Left ventricle myocardium superior (tissue), 1 donor: ENCODE measurements around the gene KCTD14. TPM values are rescaled to one million over a fixed set of nuclear protein-coding genes. Genes with fewer than 3 reads are reported as not detected.
A peak's percentile ranks its signal among the peaks of the same experiment; 100 is the strongest.
"Not testable (repeated sequence)": the region's sequence is repeated elsewhere in the genome, so short reads cannot be mapped to it uniquely, and the experiment has no call there.

Experiments
- ATAC-seq: fragments of 200-7000 bp; cut with Tn5 transposase; one replicate; pipeline ENCODE4 v1.9.1; 2020; ENCODE audit warnings: mild to moderate bottlenecking, moderate library complexity
- DNase-seq: peaks from one replicate; pipeline ENCODE4 v3.0.0-alpha.2; 2020
- intact Hi-C: fragments of 100-400 bp; cut with micrococcal nuclease; formaldehyde crosslinking; loops from one replicate; pipeline ENCODE4 v1.11.0; 2022
- total RNA-seq: library from RNA; stranded (reverse); fragmentation: NEBNext Ultra II Directional; extraction: Animal tissue kit (Norgen Biotek cat#: 25700); gene quantifications from one replicate; pipeline ENCODE4 v1.2.1, GENCODE V29; 2021
- donor health status: DM: no; HTN: yes; CAD: no; lungs with severe emphysema.

The KCTD14 gene
- total RNA-seq, 1 donor from 2014 or later: 0.15 TPM

GRCh38 chr11:78050964-78051831 is 28.1 kb upstream of the KCTD14 start:
- DNase-seq: no peak
- intact Hi-C loops: no loop called here
- no peak for ATAC-seq

GRCh38 chr11:78049348-78049747 is 26.3 kb upstream of the KCTD14 start:
- ATAC-seq (no peak), DNase-seq (no peak)
- intact Hi-C loops: no loop called here

GRCh38 chr11:78048561-78048960 is 25.5 kb upstream of the KCTD14 start:
- no peak for DNase-seq
- no peak for ATAC-seq
- intact Hi-C loops: no loop called here

- DNase-seq (no peak), ATAC-seq (no peak)
- intact Hi-C loops: no loop called here
These were observed 23.4 kb upstream of the KCTD14 start for GRCh38 chr11:78046486-78046854.

- peak; percentile 94 for DNase-seq
- peak; percentile 96 for ATAC-seq
- intact Hi-C loops: no loop called here
These were observed 22.9 kb upstream of the KCTD14 start for GRCh38 chr11:78045851-78046485.

- DNase-seq (no peak), ATAC-seq (no peak)
- intact Hi-C loops: no loop called here
These were observed 21.6 kb upstream of the KCTD14 start for GRCh38 chr11:78044706-78045105.

- DNase-seq (no peak), ATAC-seq (no peak)
- intact Hi-C loops: no loop called here
These were observed 18.9 kb upstream of the KCTD14 start for GRCh38 chr11:78041843-78042440.

GRCh38 chr11:78041380-78041719 is 18.3 kb upstream of the KCTD14 start:
- intact Hi-C loops, DNase-seq, ATAC-seq: not testable (repeated sequence)

GRCh38 chr11:78040691-78041379 is 17.8 kb upstream of the KCTD14 start:
- ATAC-seq (no peak), DNase-seq (no peak)
- intact Hi-C loops: no loop called here

- DNase-seq (peak; percentile 79), ATAC-seq (peak; percentile 77)
- intact Hi-C loops: no loop called here
These were observed 17.0 kb upstream of the KCTD14 start for GRCh38 chr11:78039919-78040671.

GRCh38 chr11:78039391-78039918 is 16.4 kb upstream of the KCTD14 start:
- intact Hi-C loops: no loop called here

GRCh38 chr11:78038697-78039313 is 15.7 kb upstream of the KCTD14 start:
- no peak for ATAC-seq
- intact Hi-C loops: no loop called here
- DNase-seq: no peak

More at GRCh38 chr11:78039391-78039918, 16.4 kb upstream of the KCTD14 start:
- ATAC-seq: no peak
- DNase-seq: no peak

GRCh38 chr11:78037825-78038620 is 14.9 kb upstream of the KCTD14 start:
- intact Hi-C loops: no loop called here
- DNase-seq (no peak), ATAC-seq (no peak)

GRCh38 chr11:78037056-78037455 is 14.0 kb upstream of the KCTD14 start:
- DNase-seq (no peak), ATAC-seq (no peak)
- intact Hi-C loops: no loop called here

- no peak for ATAC-seq
- no peak for DNase-seq
These were observed 13.2 kb upstream of the KCTD14 start for GRCh38 chr11:78036313-78036712.

GRCh38 chr11:78034623-78035022 is 11.5 kb upstream of the KCTD14 start:
- DNase-seq (no peak), ATAC-seq (no peak)
- intact Hi-C loops: no loop called here

More at GRCh38 chr11:78036313-78036712, 13.2 kb upstream of the KCTD14 start:
- intact Hi-C loops: no loop called here

GRCh38 chr11:78033040-78033439 is 10.0 kb upstream of the KCTD14 start:
- intact Hi-C loops: no loop called here
- no peak for ATAC-seq
- no peak for DNase-seq

GRCh38 chr11:78032090-78032489 is 9.0 kb upstream of the KCTD14 start:
- intact Hi-C loops: no loop called here
- ATAC-seq (no peak), DNase-seq (no peak)
